Glutamatergic neuron (in vitro differentiated cells): ENCODE results near the gene WWOX. TPM values are rescaled to one million over a fixed set of nuclear protein-coding genes. Genes with fewer than 3 reads are reported as not detected.

ENCODE experiments used
- DNase-seq: peaks from one replicate; pipeline ENCODE4 v3.0.0; 2022
- H3K27ac Mint-ChIP-seq: one replicate; pipeline ENCODE4 v1.8.0; 2020; ENCODE audit warnings: mild to moderate bottlenecking, mixed read lengths, inconsistent platforms; ENCODE audit not compliant: unreplicated experiment
- H3K27me3 Mint-ChIP-seq: one replicate; pipeline ENCODE4 v1.8.0; 2020; ENCODE audit warnings: mild to moderate bottlenecking, moderate library complexity, mixed read lengths, inconsistent platforms; ENCODE audit not compliant: unreplicated experiment
- H3K36me3 Mint-ChIP-seq: one replicate; pipeline ENCODE4 v1.8.0; 2020; ENCODE audit warnings: mild to moderate bottlenecking, mixed read lengths, inconsistent platforms; ENCODE audit not compliant: unreplicated experiment
- H3K4me1 Mint-ChIP-seq: one replicate; pipeline ENCODE4 v1.8.0; 2020; ENCODE audit warnings: mild to moderate bottlenecking, low read depth, mixed read lengths, inconsistent platforms; ENCODE audit not compliant: unreplicated experiment
- H3K4me3 Mint-ChIP-seq: one replicate; pipeline ENCODE4 v1.8.0; 2020; ENCODE audit warnings: mild to moderate bottlenecking, mixed read lengths, inconsistent platforms; ENCODE audit not compliant: unreplicated experiment
- H3K9me3 Mint-ChIP-seq: one replicate; pipeline ENCODE4 v1.8.0; 2020; ENCODE audit warnings: mild to moderate bottlenecking, moderate library complexity, mixed read lengths, inconsistent platforms; ENCODE audit not compliant: unreplicated experiment
- CTCF ChIP-seq: fragments of 200-600 bp; sonication (generic); IDR thresholded peaks from one replicate; pipeline ENCODE4 v1.5.0; 2021; ENCODE audit not compliant: partially characterized antibody, unreplicated experiment
- total RNA-seq: library from RNA; stranded (reverse); fragmentation: NEBNext Ultra II Directional; extraction: Animal tissue kit (Norgen Biotek cat#: 25700); gene quantifications from one replicate; pipeline ENCODE4 v1.2.1, GENCODE V29; 2021; ENCODE audit not compliant: unreplicated experiment

WWOX gene
- total RNA-seq, 1 donor from 2014 or later = 10.3 TPM

- Mint-ChIP-seq H3K27ac (no peak overlapping the region), H3K4me3 (no peak overlapping the region), H3K36me3 (peaks cover 5% of the 10 kb centered on the region), H3K4me1 (peaks cover 15% of the 10 kb centered on the region), H3K9me3 (peaks cover 3% of the 10 kb centered on the region), H3K27me3 (no peaks in the 10 kb centered on the region)
- no peak for DNase-seq
- TF ChIP-seq CTCF = no peak
Measured at GRCh38 chr16:79188115-79188738, 1088.8 kb downstream of the WWOX start.

GRCh38 chr16:79188739-79189122 lies 1089.3 kb downstream of the WWOX start:
- no peak for TF ChIP-seq CTCF
- DNase-seq = no peak
- H3K4me3 Mint-ChIP-seq = no peak overlapping the region
- peaks cover 5% of the 10 kb centered on the region for H3K36me3 Mint-ChIP-seq
- no peaks in the 10 kb centered on the region for H3K27me3 Mint-ChIP-seq
- H3K27ac Mint-ChIP-seq = no peak overlapping the region
- peaks cover 15% of the 10 kb centered on the region for H3K4me1 Mint-ChIP-seq
- peaks cover 3% of the 10 kb centered on the region for H3K9me3 Mint-ChIP-seq

- H3K36me3 Mint-ChIP-seq = peaks cover 5% of the 10 kb centered on the region
- peaks cover 3% of the 10 kb centered on the region for H3K9me3 Mint-ChIP-seq
- H3K27me3 Mint-ChIP-seq = no peaks in the 10 kb centered on the region
- no peak overlapping the region for H3K27ac Mint-ChIP-seq
- TF ChIP-seq CTCF = no peak
- H3K4me1 Mint-ChIP-seq = peaks cover 10% of the 10 kb centered on the region
- H3K4me3 Mint-ChIP-seq = no peak overlapping the region
- DNase-seq = no peak
Measured at GRCh38 chr16:79190542-79190941, 1091.1 kb downstream of the WWOX start.

- H3K9me3 Mint-ChIP-seq = peaks cover 3% of the 10 kb centered on the region
- H3K4me1 Mint-ChIP-seq = no peaks in the 10 kb centered on the region
- H3K27me3 Mint-ChIP-seq = no peaks in the 10 kb centered on the region
- no peak for DNase-seq
- no peak for TF ChIP-seq CTCF
- peaks cover 5% of the 10 kb centered on the region for H3K36me3 Mint-ChIP-seq
- H3K27ac Mint-ChIP-seq = no peak overlapping the region
- H3K4me3 Mint-ChIP-seq = no peak overlapping the region
Measured at GRCh38 chr16:79191933-79192332, 1092.5 kb downstream of the WWOX start.

GRCh38 chr16:79192904-79193303 lies 1093.5 kb downstream of the WWOX start:
- H3K36me3 Mint-ChIP-seq = peaks cover 3% of the 10 kb centered on the region
- H3K4me1 Mint-ChIP-seq = no peaks in the 10 kb centered on the region
- H3K27ac Mint-ChIP-seq = no peak overlapping the region
- no peak overlapping the region for H3K4me3 Mint-ChIP-seq
- no peaks in the 10 kb centered on the region for H3K27me3 Mint-ChIP-seq
- no peak for TF ChIP-seq CTCF
- no peak for DNase-seq
- peaks cover 3% of the 10 kb centered on the region for H3K9me3 Mint-ChIP-seq
